Measurements from ENCODE around the gene PSMC3. TPM values are rescaled to one million over a fixed set of nuclear protein-coding genes. Genes with fewer than 3 reads are reported as not detected.

The PSMC3 gene
- total RNA-seq, 2 donors from 2014 or later = 99.2 to 133 TPM

GRCh38 chr11:47400768-47401279, 25.4 kb downstream of the PSMC3 start:
- Histone ChIP-seq H3K4me3 (peak overlapping the region in 1 of 2 donors; percentile 53), H3K27ac (peak overlapping the region; percentile 79 to 81), H3K9me3 (no peaks in the 10 kb centered on the region), H3K27me3 (replicated peaks; ENCODE audit: insufficient read depth) (no peaks in the 10 kb centered on the region), H3K36me3 (no peaks in the 10 kb centered on the region), H3K4me1 (replicated peaks) (peaks cover 6% of the 10 kb centered on the region)
- TF ChIP-seq POLR2A (IDR thresholded peaks at IDR 0.05) = no peak
- TF ChIP-seq, protein P1, sequence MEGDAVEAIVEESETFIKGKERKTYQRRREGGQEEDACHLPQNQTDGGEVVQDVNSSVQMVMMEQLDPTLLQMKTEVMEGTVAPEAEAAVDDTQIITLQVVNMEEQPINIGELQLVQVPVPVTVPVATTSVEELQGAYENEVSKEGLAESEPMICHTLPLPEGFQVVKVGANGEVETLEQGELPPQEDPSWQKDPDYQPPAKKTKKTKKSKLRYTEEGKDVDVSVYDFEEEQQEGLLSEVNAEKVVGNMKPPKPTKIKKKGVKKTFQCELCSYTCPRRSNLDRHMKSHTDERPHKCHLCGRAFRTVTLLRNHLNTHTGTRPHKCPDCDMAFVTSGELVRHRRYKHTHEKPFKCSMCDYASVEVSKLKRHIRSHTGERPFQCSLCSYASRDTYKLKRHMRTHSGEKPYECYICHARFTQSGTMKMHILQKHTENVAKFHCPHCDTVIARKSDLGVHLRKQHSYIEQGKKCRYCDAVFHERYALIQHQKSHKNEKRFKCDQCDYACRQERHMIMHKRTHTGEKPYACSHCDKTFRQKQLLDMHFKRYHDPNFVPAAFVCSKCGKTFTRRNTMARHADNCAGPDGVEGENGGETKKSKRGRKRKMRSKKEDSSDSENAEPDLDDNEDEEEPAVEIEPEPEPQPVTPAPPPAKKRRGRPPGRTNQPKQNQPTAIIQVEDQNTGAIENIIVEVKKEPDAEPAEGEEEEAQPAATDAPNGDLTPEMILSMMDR (IDR thresholded peaks at IDR 0.05) = no peak
- TF ChIP-seq POLR2AphosphoS5 (IDR thresholded peaks at IDR 0.05) = no peak
- no peak for DNase-seq (ENCODE audit: low spot score)
- intact Hi-C loops (cut with DNase I) = loop anchor here (10.0 kb wide), 1 partner anchor 154 kb away; the partner anchor contains the start of gene CELF1
- 17% methylated on average over 8 of the region's 8 CpGs for WGBS

DNA sequence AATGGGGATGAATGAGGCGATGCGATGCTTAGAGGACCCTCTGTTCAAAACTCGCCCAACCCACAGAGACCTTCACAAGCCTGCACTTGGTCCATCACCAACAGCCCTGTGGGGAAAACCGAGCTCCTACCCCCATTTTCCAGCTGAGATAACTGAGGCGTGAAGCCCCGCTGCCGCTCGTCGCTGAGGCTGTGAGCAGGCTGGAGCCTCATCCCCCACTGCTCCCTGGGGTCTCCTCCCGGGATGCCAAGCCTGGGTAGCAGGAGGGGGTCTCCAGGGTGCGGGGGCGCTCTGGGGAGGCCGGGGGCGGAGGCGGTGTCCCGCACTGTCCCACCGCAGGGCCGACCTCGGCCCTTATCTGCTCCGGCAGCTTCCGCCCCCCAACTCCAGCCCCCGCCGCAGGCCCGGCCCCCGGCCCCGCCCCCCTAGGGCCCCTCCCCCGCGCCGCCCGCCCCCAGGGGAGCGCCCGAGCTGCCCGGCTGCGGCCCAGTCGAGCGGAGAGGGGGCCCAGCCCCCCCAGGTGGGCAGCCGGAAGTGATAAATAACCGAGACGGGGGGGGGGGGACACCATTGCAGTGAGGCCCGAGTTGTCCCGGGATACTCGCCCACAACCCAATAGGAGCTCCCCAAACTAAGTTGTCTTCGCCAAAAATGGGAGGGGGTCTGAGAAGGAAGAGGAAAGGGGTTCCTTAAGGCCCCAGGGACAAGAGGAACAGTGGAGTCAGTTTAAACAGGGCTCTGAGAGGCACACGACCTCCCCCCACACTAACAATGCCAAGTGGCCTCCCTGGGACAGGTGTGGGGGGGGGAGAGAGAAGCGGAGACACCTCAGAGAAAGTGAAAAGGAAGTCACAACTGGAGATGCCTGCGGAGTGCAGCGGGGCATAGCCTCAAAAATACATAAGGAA, 26.1 kb downstream of the PSMC3 start:
- TF ChIP-seq, protein P1 (IDR thresholded peaks at IDR 0.05) = no peak
- peak; percentile 36 for TF ChIP-seq POLR2A (IDR thresholded peaks at IDR 0.05)
- H3K4me3 ChIP-seq = peak overlapping the region; percentile 42 to 53
- peaks cover 6% of the 10 kb centered on the region for H3K4me1 ChIP-seq (replicated peaks)
- no peak for DNase-seq (ENCODE audit: low spot score)
- no peaks in the 10 kb centered on the region for H3K9me3 ChIP-seq
- no peaks in the 10 kb centered on the region for H3K27me3 ChIP-seq (replicated peaks; ENCODE audit: insufficient read depth)
- intact Hi-C loops (cut with DNase I) = loop anchor here (10.0 kb wide), 1 partner anchor 155 kb away; the partner anchor contains the start of gene CELF1
- peak overlapping the region; percentile 79 to 81 for H3K27ac ChIP-seq
- no peaks in the 10 kb centered on the region for H3K36me3 ChIP-seq
- 5% methylated on average over 21 of the region's 47 CpGs for WGBS

GRCh38 chr11:47398551-47398950, 27.7 kb downstream of the PSMC3 start:
- no peak overlapping the region for H3K27ac ChIP-seq
- intact Hi-C loops (cut with DNase I) = no loop called here
- H3K27me3 ChIP-seq (replicated peaks; ENCODE audit: insufficient read depth) = no peaks in the 10 kb centered on the region
- TF ChIP-seq, protein P1 (IDR thresholded peaks at IDR 0.05) = no peak
- TF ChIP-seq POLR2A (IDR thresholded peaks at IDR 0.05) (no peak), POLR2AphosphoS5 (IDR thresholded peaks at IDR 0.05) (no peak)
- WGBS = 91% methylated on average over 1 of the region's 1 CpG
- DNase-seq (ENCODE audit: low spot score) = no peak
- no peak overlapping the region for H3K4me3 ChIP-seq
- H3K36me3 ChIP-seq = no peaks in the 10 kb centered on the region
- H3K9me3 ChIP-seq = no peaks in the 10 kb centered on the region
- peaks cover 6% of the 10 kb centered on the region for H3K4me1 ChIP-seq (replicated peaks)

DNA sequence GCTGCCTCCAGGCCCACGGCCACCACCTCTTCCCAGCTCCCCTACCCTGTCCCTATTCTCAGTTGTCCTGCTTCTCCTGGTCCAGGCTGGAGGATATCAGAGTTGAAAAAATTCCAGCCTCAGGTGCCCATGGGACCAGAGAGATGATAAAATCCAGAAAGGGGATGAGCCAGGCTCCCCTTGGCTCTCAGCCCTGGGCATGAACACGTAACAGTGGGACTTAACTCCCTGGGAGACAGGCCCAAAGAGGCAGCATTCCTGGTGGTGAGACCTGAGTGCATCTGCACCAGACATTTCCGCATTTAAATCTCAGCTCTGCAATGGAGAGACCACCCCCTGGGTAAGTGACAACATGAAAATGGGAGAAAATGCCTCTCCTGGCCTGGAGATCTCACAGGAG, 28.2 kb downstream of the PSMC3 start:
- Histone ChIP-seq H3K36me3 (no peaks in the 10 kb centered on the region), H3K27ac (no peak overlapping the region)
- intact Hi-C loops (cut with DNase I) = no loop called here

More for the DNA sequence above, 28.2 kb downstream of the PSMC3 start:
- Histone ChIP-seq H3K9me3 (no peaks in the 10 kb centered on the region), H3K27me3 (replicated peaks; ENCODE audit: insufficient read depth) (no peaks in the 10 kb centered on the region), H3K4me1 (replicated peaks) (peaks cover 6% of the 10 kb centered on the region), H3K4me3 (no peak overlapping the region)
- WGBS = 75% methylated on average over 3 of the region's 3 CpGs
- DNase-seq (ENCODE audit: low spot score) = no peak
- TF ChIP-seq POLR2AphosphoS5 (IDR thresholded peaks at IDR 0.05) (no peak), POLR2A (IDR thresholded peaks at IDR 0.05) (no peak)
- TF ChIP-seq, protein P1 (IDR thresholded peaks at IDR 0.05) = no peak
